Neural progenitor cell (in vitro differentiated cells): Measurements from ENCODE around the gene PNPLA7. TPM values are rescaled to one million over a fixed set of nuclear protein-coding genes. Genes with fewer than 3 reads are reported as not detected.

Experiments
- DNase-seq: peaks from one replicate; pipeline ENCODE4 v3.0.0-alpha.2; 2016; ENCODE audit warnings: low spot score
- H2AFZ ChIP-seq: fragments of 200-600 bp; sonication (generic); replicated peaks from 2 replicates; pipeline ENCODE4 v1.6.1; 2016; ENCODE audit warnings: antibody characterized with exemption
- H3F3A ChIP-seq: fragments of 200-600 bp; sonication (generic); 2 replicates; pipeline ENCODE4 v1.6.1; 2016; ENCODE audit warnings: antibody characterized with exemption, low read depth
- H3K27ac ChIP-seq: fragments of 200-600 bp; sonication (generic); 2 replicates; pipeline ENCODE4 v1.5.1; 2016; ENCODE audit warnings: mild to moderate bottlenecking
- H3K27me3 ChIP-seq: fragments of 200-600 bp; sonication (generic); 2 replicates; pipeline ENCODE4 v1.6.1; 2016; ENCODE audit warnings: mild to moderate bottlenecking, moderate library complexity
- H3K36me3 ChIP-seq: fragments of 200-600 bp; sonication (generic); 2 replicates; pipeline ENCODE4 v1.5.1; 2016
- H3K4me1 ChIP-seq: fragments of 200-600 bp; sonication (generic); 2 replicates; pipeline ENCODE4 v1.6.1; 2016; ENCODE audit warnings: mixed run types
- H3K4me2 ChIP-seq: fragments of 200-600 bp; sonication (generic); 2 replicates; pipeline ENCODE4 v1.6.1; 2016
- H3K4me3 ChIP-seq: fragments of 200-600 bp; sonication (generic); 2 replicates; pipeline ENCODE4 v1.5.1; 2016
- H3K79me2 ChIP-seq: fragments of 200-600 bp; sonication (generic); 2 replicates; pipeline ENCODE4 v1.6.1; 2016; ENCODE audit warnings: low read depth
- H3K9ac ChIP-seq: fragments of 200-600 bp; sonication (generic); 2 replicates; pipeline ENCODE4 v1.6.1; 2016
- H3K9me3 ChIP-seq: fragments of 200-600 bp; sonication (generic); 2 replicates; pipeline ENCODE4 v1.5.1; 2016; ENCODE audit warnings: low read depth
- H4K20me1 ChIP-seq: fragments of 200-600 bp; sonication (generic); 2 replicates; pipeline ENCODE4 v1.6.1; 2016; ENCODE audit warnings: low read depth
- H3K27ac Mint-ChIP-seq: 3 replicates; pipeline ENCODE4 v1.8.0; 2021; ENCODE audit warnings: mixed read lengths
- H3K27me3 Mint-ChIP-seq: 2 replicates; pipeline ENCODE4 v1.8.0; 2022; ENCODE audit warnings: low read depth, mild to moderate bottlenecking, inconsistent platforms, moderate library complexity, mixed read lengths; ENCODE audit not compliant: insufficient read depth
- H3K36me3 Mint-ChIP-seq: 3 replicates; pipeline ENCODE4 v1.8.0; 2021; ENCODE audit warnings: mixed read lengths
- H3K4me1 Mint-ChIP-seq: 3 replicates; pipeline ENCODE4 v1.8.0; 2021; ENCODE audit warnings: mixed read lengths
- H3K4me3 Mint-ChIP-seq: 3 replicates; pipeline ENCODE4 v1.8.0; 2021; ENCODE audit warnings: mild to moderate bottlenecking, moderate library complexity, mixed read lengths
- H3K9me3 Mint-ChIP-seq: 3 replicates; pipeline ENCODE4 v1.8.0; 2020; ENCODE audit warnings: mixed read lengths
- EZH2 ChIP-seq: fragments of 200-600 bp; sonication (generic); IDR thresholded peaks from 2 replicates; pipeline ENCODE4 v1.6.1; 2017; ENCODE audit warnings: antibody characterized with exemption, mild to moderate bottlenecking, moderate library complexity
- EZH2phosphoT487 ChIP-seq: fragments of 200-600 bp; sonication (generic); IDR thresholded peaks from 2 replicates; pipeline ENCODE4 v1.6.1; 2017; ENCODE audit warnings: antibody characterized with exemption
- total RNA-seq: library from RNA; depleted of rRNA; stranded (reverse); fragments of >200 nt; gene quantifications from 2 replicates; pipeline ENCODE4 v1.2.3, GENCODE V29; 2015; ENCODE audit warnings: low replicate concordance
- TF ChIP-seq, protein P1 (sequence below): fragments of 200-600 bp; sonication (generic); IDR thresholded peaks from 2 replicates; pipeline ENCODE4 v1.5.1; 2017; ENCODE audit warnings: antibody characterized with exemption, mild to moderate bottlenecking

The PNPLA7 gene
- total RNA-seq, 1 donor from 2014 or later = 0.13 TPM

DNA sequence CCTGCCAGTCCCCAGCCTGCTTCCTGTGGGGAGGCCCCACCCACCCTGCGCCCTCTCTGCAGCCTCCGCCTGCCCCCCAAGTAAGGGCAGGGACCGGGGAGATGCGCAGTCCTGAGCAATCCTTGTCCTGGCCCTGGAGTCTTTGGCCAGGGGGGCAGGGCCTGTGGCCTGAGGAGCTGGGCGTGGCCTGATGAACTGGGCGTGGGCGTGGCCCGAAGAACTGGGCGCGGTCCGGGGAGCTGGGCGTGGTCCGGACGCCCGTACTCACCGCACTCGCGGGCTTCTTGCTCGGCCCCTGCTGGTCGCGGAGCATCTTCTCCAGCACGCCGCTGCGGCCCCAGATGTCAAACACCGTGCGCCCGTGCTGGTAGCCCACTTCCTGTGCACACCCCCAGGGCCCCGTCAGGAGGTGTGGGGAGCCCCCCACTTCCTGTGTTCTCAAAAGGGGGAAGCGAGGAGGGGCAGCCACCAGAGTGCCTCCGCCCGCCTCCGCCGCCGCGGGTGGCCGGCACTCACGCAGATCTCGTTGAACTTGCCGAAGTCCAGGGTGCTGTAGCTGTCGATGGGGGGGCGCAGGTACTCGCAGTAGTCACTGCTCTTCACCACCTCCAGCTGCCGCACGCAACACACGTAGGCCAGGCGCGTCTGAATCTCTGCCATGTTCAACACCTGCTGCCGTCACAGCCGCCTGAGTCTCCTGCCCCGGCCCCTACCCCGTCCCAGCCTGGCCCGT is 88.4 kb downstream of the PNPLA7 start:
- Histone ChIP-seq H2AFZ (no peak overlapping the region), H3K36me3 (no peaks in the 10 kb centered on the region), H3K27me3 (peaks cover 48% of the 10 kb centered on the region), H4K20me1 (peaks cover 18% of the 10 kb centered on the region), H3K79me2 (peaks cover 7% of the 10 kb centered on the region), H3K9ac (no peak overlapping the region), H3F3A (no peaks in the 10 kb centered on the region), H3K9me3 (no peaks in the 10 kb centered on the region), H3K4me1 (peaks cover 11% of the 10 kb centered on the region), H3K4me3 (no peak overlapping the region), H3K4me2 (peak overlapping the region; percentile 52), H3K27ac (no peak overlapping the region)
- TF ChIP-seq EZH2 = peak; percentile 57
- TF ChIP-seq, protein P1, sequence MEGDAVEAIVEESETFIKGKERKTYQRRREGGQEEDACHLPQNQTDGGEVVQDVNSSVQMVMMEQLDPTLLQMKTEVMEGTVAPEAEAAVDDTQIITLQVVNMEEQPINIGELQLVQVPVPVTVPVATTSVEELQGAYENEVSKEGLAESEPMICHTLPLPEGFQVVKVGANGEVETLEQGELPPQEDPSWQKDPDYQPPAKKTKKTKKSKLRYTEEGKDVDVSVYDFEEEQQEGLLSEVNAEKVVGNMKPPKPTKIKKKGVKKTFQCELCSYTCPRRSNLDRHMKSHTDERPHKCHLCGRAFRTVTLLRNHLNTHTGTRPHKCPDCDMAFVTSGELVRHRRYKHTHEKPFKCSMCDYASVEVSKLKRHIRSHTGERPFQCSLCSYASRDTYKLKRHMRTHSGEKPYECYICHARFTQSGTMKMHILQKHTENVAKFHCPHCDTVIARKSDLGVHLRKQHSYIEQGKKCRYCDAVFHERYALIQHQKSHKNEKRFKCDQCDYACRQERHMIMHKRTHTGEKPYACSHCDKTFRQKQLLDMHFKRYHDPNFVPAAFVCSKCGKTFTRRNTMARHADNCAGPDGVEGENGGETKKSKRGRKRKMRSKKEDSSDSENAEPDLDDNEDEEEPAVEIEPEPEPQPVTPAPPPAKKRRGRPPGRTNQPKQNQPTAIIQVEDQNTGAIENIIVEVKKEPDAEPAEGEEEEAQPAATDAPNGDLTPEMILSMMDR = peak; percentile 24
- peak; percentile 33 for TF ChIP-seq EZH2phosphoT487
- H3K36me3 Mint-ChIP-seq = no peaks in the 10 kb centered on the region
- DNase-seq = peak; percentile 93
- H3K4me1 Mint-ChIP-seq = peaks cover 6% of the 10 kb centered on the region
- no peak overlapping the region for H3K4me3 Mint-ChIP-seq
- no peak overlapping the region for H3K27ac Mint-ChIP-seq
- peaks cover 2% of the 10 kb centered on the region for H3K9me3 Mint-ChIP-seq
- no peaks in the 10 kb centered on the region for H3K27me3 Mint-ChIP-seq

DNA sequence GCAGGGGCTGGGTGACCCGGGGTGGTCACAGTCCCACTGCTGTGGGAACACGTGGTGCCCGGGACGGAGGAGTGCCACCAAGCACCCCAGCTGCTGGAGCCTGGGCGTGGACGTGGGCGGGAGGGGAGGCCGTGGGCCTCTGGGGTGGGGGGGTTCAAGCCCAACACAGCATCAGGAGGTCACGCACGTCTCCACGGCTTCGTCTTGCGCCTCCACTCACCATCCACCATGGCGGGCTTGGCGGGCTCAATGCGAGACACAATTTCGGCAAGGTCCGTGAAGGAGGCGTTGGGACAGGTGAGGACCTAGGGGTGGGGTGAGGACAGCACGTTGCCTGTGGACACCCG is 88.9 kb downstream of the PNPLA7 start:
- Mint-ChIP-seq H3K27me3 (no peaks in the 10 kb centered on the region), H3K36me3 (no peaks in the 10 kb centered on the region), H3K4me1 (peaks cover 9% of the 10 kb centered on the region), H3K27ac (no peak overlapping the region), H3K4me3 (no peak overlapping the region), H3K9me3 (peaks cover 1% of the 10 kb centered on the region)
- no peak for TF ChIP-seq EZH2
- no peak for TF ChIP-seq EZH2phosphoT487
- TF ChIP-seq, protein P1 = no peak
- Histone ChIP-seq H3K4me2 (no peak overlapping the region), H3K4me1 (peaks cover 11% of the 10 kb centered on the region), H3K27ac (no peak overlapping the region), H3K27me3 (peaks cover 48% of the 10 kb centered on the region), H3K9ac (no peak overlapping the region), H3K9me3 (no peaks in the 10 kb centered on the region), H4K20me1 (peaks cover 23% of the 10 kb centered on the region), H3K36me3 (no peaks in the 10 kb centered on the region), H3K79me2 (peaks cover 7% of the 10 kb centered on the region), H2AFZ (no peak overlapping the region), H3K4me3 (no peak overlapping the region), H3F3A (no peaks in the 10 kb centered on the region)
- DNase-seq = no peak

DNA sequence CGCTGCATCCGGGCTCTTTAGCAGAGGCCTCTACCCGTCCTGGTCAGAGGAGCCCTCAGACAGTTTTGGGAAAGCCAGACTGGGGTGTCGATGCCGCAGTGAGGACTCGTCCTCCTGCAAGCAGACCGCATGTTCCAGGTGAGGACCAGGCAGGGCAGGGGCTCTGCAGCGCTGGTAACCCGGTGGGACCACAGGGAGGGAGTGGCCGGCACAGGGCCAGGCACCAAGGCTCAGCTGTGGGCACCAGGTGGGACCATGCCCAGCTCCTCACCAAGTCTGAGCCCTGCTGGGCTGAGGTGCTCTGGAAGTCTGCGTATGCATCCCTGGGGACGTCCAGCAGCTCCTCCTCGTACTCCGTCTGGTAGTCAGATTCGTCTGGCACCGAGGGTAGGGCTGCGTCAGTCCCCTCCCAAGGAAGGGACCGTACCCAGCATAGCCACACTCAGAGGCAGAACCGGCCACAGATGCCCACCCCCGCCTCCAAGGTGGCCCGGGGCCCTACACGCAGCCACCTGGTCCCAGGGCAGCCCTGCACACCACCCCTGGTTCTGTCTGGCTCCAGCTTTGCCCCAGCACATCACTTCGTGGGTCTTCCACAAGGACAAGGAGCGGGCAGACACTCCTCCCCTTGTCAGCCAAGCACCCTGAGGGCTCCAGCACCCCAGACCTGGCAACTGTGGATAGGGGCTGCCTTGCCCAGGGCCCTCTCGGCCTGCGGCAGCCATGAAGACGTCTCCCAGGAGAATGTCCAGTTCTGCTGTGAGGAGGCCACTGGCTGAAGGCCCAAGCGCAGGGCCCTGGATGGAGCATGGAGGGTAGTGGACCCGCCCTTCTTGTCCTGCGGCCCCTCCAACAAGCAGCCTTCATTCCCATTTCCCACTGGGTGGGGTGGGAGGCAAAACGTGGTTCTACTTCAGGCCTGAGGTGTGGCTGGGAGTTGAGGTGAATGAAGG is 89.6 kb downstream of the PNPLA7 start:
- Histone ChIP-seq H3K4me3 (no peak overlapping the region), H4K20me1 (peaks cover 29% of the 10 kb centered on the region), H3K4me2 (no peak overlapping the region), H3K79me2 (peaks cover 7% of the 10 kb centered on the region), H3K9ac (no peak overlapping the region), H3K27me3 (peaks cover 48% of the 10 kb centered on the region), H3K9me3 (no peaks in the 10 kb centered on the region), H3K4me1 (peaks cover 11% of the 10 kb centered on the region), H3F3A (no peaks in the 10 kb centered on the region), H2AFZ (no peak overlapping the region), H3K27ac (no peak overlapping the region), H3K36me3 (no peaks in the 10 kb centered on the region)
- Mint-ChIP-seq H3K9me3 (no peaks in the 10 kb centered on the region), H3K4me1 (peaks cover 12% of the 10 kb centered on the region), H3K27me3 (peaks cover 2% of the 10 kb centered on the region), H3K36me3 (peaks cover 2% of the 10 kb centered on the region), H3K4me3 (no peak overlapping the region), H3K27ac (no peak overlapping the region)
- DNase-seq = no peak
- TF ChIP-seq EZH2phosphoT487 (no peak), EZH2 (no peak)
- TF ChIP-seq, protein P1 = no peak
